ENCODE results near the gene WDR86.

Gene WDR86

GRCh38 chr7:151420144-151420543 is 10.3 kb upstream of the WDR86 start:
- Histone ChIP-seq H3K9me3 (ENCODE audit: control insufficient read depth, low read length) (no peaks in the 10 kb centered on the region), H3K4me2 (ENCODE audit: low read length) (no peak overlapping the region), H3K27me3 (ENCODE audit: control insufficient read depth, insufficient read depth, low read length) (no peaks in the 10 kb centered on the region), H3K4me1 (no peaks in the 10 kb centered on the region), H2AFZ (no peak overlapping the region), H3K79me2 (no peaks in the 10 kb centered on the region), H3K4me3 (ENCODE audit: low read depth, low read length) (no peak overlapping the region), H3K9ac (no peak overlapping the region), H3K36me3 (ENCODE audit: control insufficient read depth, insufficient read depth, low read length) (no peaks in the 10 kb centered on the region), H3K27ac (no peak overlapping the region)
- no peak for TF ChIP-seq CTCF (IDR thresholded peaks at IDR 0.05)

- H3K4me2 ChIP-seq (ENCODE audit: low read length): no peak overlapping the region
- no peak overlapping the region for H3K27ac ChIP-seq
- no peaks in the 10 kb centered on the region for H3K27me3 ChIP-seq (ENCODE audit: control insufficient read depth, insufficient read depth, low read length)
- no peak overlapping the region for H3K4me3 ChIP-seq (ENCODE audit: low read depth, low read length)
- no peak for TF ChIP-seq CTCF (IDR thresholded peaks at IDR 0.05)
- no peaks in the 10 kb centered on the region for H3K36me3 ChIP-seq (ENCODE audit: control insufficient read depth, insufficient read depth, low read length)
- peak overlapping the region; percentile 46 for H2AFZ ChIP-seq
- no peak overlapping the region for H3K9ac ChIP-seq
- no peaks in the 10 kb centered on the region for H3K4me1 ChIP-seq
- H3K79me2 ChIP-seq: no peaks in the 10 kb centered on the region
- no peaks in the 10 kb centered on the region for H3K9me3 ChIP-seq (ENCODE audit: control insufficient read depth, low read length)
Measured at GRCh38 chr7:151416941-151417315, 7.1 kb upstream of the WDR86 start.

GRCh38 chr7:151416112-151416940 is 6.5 kb upstream of the WDR86 start:
- Histone ChIP-seq H3K4me1 (peaks cover 4% of the 10 kb centered on the region), H3K4me3 (ENCODE audit: low read depth, low read length) (no peak overlapping the region), H3K27ac (no peak overlapping the region), H3K36me3 (ENCODE audit: control insufficient read depth, insufficient read depth, low read length) (no peaks in the 10 kb centered on the region), H2AFZ (peak overlapping the region; percentile 46), H3K9ac (no peak overlapping the region), H3K9me3 (ENCODE audit: control insufficient read depth, low read length) (no peaks in the 10 kb centered on the region), H3K79me2 (no peaks in the 10 kb centered on the region), H3K27me3 (ENCODE audit: control insufficient read depth, insufficient read depth, low read length) (no peaks in the 10 kb centered on the region), H3K4me2 (ENCODE audit: low read length) (no peak overlapping the region)
- no peak for TF ChIP-seq CTCF (IDR thresholded peaks at IDR 0.05)

- TF ChIP-seq CTCF (IDR thresholded peaks at IDR 0.05): no peak
- no peak overlapping the region for H2AFZ ChIP-seq
- peaks cover 11% of the 10 kb centered on the region for H3K4me1 ChIP-seq
- H3K4me2 ChIP-seq (ENCODE audit: low read length): no peak overlapping the region
- no peak overlapping the region for H3K9ac ChIP-seq
- no peak overlapping the region for H3K27ac ChIP-seq
- no peak overlapping the region for H3K4me3 ChIP-seq (ENCODE audit: low read depth, low read length)
- no peaks in the 10 kb centered on the region for H3K9me3 ChIP-seq (ENCODE audit: control insufficient read depth, low read length)
- no peaks in the 10 kb centered on the region for H3K36me3 ChIP-seq (ENCODE audit: control insufficient read depth, insufficient read depth, low read length)
- no peaks in the 10 kb centered on the region for H3K79me2 ChIP-seq
- H3K27me3 ChIP-seq (ENCODE audit: control insufficient read depth, insufficient read depth, low read length): no peaks in the 10 kb centered on the region
Measured at GRCh38 chr7:151415375-151416105, 5.7 kb upstream of the WDR86 start.

Data from parathyroid adenoma (tissue), 2 donors.